Lower leg skin (tissue), 3 donors: ENCODE data around the gene TBPL2.

Source experiments
- CTCF ChIP-seq, 3 donors: fragments of 450-650 bp; IDR thresholded peaks; one replicate each; pipeline ENCODE4 v1.5.1; 2016; ENCODE audit warnings: antibody characterized with exemption in 3 of 3, mild to moderate bottlenecking in 3 of 3, moderate library complexity in 2 of 3
- POLR2A ChIP-seq, 2 donors: fragments of 450-650 bp; IDR thresholded peaks; one replicate each; pipeline ENCODE4 v1.6.1; 2016 to 2017; ENCODE audit warnings: antibody characterized with exemption in 2 of 2, mild to moderate bottlenecking in 1 of 2, moderate library complexity in 1 of 2

- no peak for TF ChIP-seq POLR2A (IDR thresholded peaks at IDR 0.05)
- no peak for TF ChIP-seq CTCF (IDR thresholded peaks at IDR 0.05)
These were observed 3.9 kb downstream of the TBPL2 start for GRCh38 chr14:55436519-55436918.
